GM19043 (cell line): ENCODE results near the gene ULBP3.
A peak's percentile ranks its signal among the peaks of the same experiment; 100 is the strongest.
"Not testable (repeated sequence)": the region's sequence is repeated elsewhere in the genome, so short reads cannot be mapped to it uniquely, and the experiment has no call there.

Source experiments
- ATAC-seq: cut with Tn5 transposase; IDR thresholded peaks from one replicate; pipeline ENCODE4 v1.9.1; 2021; ENCODE audit warnings: low read depth; ENCODE audit not compliant: unreplicated experiment

The ULBP3 gene

GRCh38 chr6:150018846-150019580 lies 49.9 kb downstream of the ULBP3 start:
- ATAC-seq: no peak

- ATAC-seq: not testable (repeated sequence)
Measured at GRCh38 chr6:150017186-150017521, 51.8 kb downstream of the ULBP3 start.

- peak; percentile 61 for ATAC-seq
Measured at GRCh38 chr6:150016324-150017185, 52.4 kb downstream of the ULBP3 start.

GRCh38 chr6:150015281-150016001 lies 53.5 kb downstream of the ULBP3 start:
- ATAC-seq: not testable (repeated sequence)

- ATAC-seq: not testable (repeated sequence)
Measured at GRCh38 chr6:150014623-150015280, 54.2 kb downstream of the ULBP3 start.

- not testable (repeated sequence) for ATAC-seq
Measured at GRCh38 chr6:150013785-150014622, 54.9 kb downstream of the ULBP3 start.

GRCh38 chr6:150012846-150013784 lies 55.8 kb downstream of the ULBP3 start:
- ATAC-seq: not testable (repeated sequence)
